PFSK-1 (cell line): ENCODE results near the gene PSAPL1.

ENCODE experiments used
- REST ChIP-seq, 2 experiments: IDR thresholded peaks; 2 replicates each; pipeline versions ENCODE4 v1.6.1 to v1.8.0; 2011 to 2012; ENCODE audit warnings: low read depth in 2 of 2, low read length in 2 of 2, control low read depth in 1 of 2, inconsistent platforms in 1 of 2, mild to moderate bottlenecking in 1 of 2, moderate library complexity in 1 of 2; ENCODE audit not compliant: insufficient read depth in 1 of 2
- SIN3A ChIP-seq: IDR thresholded peaks from 2 replicates; pipeline ENCODE4 v1.6.1; 2012; ENCODE audit warnings: mild to moderate bottlenecking, low read length, moderate library complexity, borderline replicate concordance; ENCODE audit not compliant: insufficient read depth

DNA sequence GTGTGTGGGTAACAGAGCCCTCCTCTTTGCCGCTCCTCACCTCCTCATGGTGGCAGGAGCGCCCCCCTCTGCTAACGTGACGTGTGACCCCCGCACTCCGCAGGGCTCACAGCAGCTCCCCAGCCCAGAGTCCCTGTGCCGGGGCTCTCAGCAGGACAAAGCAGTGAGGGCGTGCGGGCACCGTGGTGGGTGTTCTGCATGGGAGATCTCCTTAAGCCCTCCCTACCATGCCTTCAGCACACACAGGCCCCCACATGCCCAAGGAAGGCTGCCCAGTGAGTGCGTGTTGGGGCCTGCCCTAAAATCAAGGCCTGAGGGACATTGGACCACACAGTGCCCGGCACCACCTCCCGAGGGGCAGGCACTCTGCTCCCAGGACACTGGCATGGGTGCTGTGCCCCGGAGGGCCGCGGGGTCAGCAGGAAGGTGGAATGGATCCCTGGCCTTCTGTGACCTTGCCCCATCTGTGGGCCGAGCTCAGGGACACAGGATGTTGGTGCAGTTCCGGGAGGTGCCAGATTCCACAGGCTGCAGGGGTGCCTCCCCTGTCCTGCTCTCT, 10.1 kb downstream of the PSAPL1 start:
- TF ChIP-seq REST (IDR thresholded peaks at IDR 0.05; ENCODE audit: insufficient read depth in 1 of 2, low read depth in 2 of 2, low read length in 2 of 2) (no peak), SIN3A (no peak)
